GM19372 (cell line): Measurements from ENCODE around the gene HMGCL.
"Not testable (repeated sequence)": the region's sequence is repeated elsewhere in the genome, so short reads cannot be mapped to it uniquely, and the experiment has no call there.

Experiments
- ATAC-seq: cut with Tn5 transposase; IDR thresholded peaks from one replicate; pipeline ENCODE4 v1.9.1; 2021; ENCODE audit warnings: mild to moderate bottlenecking, low read depth, moderate library complexity; ENCODE audit not compliant: unreplicated experiment

Gene HMGCL

GRCh38 chr1:23827717-23828116, 2.5 kb upstream of the HMGCL start:
- ATAC-seq, result no peak

GRCh38 chr1:23826590-23826989, 1.4 kb upstream of the HMGCL start:
- not testable (repeated sequence) for ATAC-seq

- ATAC-seq, result peak; percentile 41
Observed at GRCh38 chr1:23825762-23826522, 713 bp upstream of the HMGCL start.

DNA sequence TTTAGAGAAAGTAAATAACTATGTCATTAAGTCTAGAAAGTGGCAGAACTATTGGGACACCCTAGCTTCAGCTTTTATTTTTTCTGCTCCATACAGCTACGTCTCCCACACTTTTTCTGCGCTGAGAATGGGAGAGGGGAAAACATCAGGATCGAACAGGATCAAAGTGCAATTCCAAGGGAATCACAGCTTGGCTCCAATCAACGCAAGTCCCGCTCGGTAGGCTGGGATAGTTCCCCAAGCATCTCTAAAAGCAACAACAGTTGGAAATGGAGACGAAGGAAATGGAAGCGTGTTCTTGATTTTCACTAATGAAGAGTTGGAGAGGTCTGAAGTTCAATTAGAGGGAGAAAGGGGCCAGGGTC, 536 bp downstream of the HMGCL start:
- no peak for ATAC-seq

GRCh38 chr1:23823767-23824166, 1.5 kb downstream of the HMGCL start:
- no peak for ATAC-seq

DNA sequence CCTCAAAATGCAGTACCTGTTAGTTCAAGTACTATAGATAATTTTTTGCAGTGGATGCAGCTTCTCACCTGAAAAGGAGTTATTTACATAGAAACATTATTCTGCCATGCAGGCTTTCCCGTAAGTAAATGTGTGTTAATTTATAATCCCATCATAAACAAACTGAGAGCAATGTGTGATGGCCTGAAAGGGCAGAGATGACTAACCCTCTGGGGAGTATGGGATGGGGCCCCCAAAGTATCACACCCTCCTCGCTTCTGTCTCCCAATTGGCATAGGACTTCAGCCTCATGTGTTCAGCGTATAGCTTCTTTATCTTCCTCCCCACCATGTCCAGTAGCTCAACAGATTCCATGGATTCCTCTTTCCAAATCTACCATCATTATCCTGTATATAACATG, 7.6 kb downstream of the HMGCL start:
- no peak for ATAC-seq

- no peak for ATAC-seq
Observed at GRCh38 chr1:23816906-23817305, 8.3 kb downstream of the HMGCL start.

DNA sequence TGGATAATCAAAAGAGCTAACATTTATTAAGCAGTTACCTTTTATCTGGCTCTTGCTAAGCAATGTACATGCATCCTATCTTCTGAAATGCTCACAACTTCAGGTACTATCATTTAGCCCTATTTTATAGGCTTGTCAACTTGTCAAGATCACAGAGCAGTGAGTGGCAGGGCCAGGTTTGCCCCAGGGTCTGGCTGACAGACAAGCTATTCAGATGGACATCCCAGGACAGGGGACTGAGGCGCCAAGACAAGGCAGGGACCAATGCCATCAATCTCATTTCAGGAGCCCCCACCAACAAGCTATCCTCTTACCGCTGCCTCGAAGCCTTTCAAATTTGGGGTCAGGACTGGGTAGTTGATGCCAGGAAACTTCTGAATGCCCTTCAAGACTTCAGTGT, 8.9 kb downstream of the HMGCL start:
- ATAC-seq, result no peak

- ATAC-seq, result no peak
Observed at GRCh38 chr1:23814016-23814415, 11.2 kb downstream of the HMGCL start.

- no peak for ATAC-seq
Observed at GRCh38 chr1:23810818-23811540, 14.2 kb downstream of the HMGCL start.

DNA sequence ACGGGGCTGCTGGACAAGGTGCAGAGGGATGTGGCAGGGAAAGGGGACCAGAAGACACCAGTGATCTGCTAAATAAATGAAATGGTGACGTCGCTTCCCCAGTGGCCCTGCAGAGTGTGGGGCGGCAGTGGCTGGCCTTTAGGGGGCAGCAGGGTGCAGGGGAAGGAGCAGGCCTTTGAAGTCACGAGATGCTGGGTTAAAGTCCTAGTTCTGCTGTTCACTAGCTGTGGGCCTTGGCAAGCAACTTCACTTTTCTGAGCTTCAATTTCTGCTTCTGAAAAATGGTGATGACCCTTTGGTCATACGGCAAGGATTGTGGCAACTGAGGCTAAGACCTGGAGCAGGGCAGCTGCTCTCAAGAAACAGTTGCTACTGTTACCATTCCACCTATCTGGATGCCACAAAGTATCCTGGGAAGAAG, 15.5 kb downstream of the HMGCL start:
- peak; percentile 70 for ATAC-seq

DNA sequence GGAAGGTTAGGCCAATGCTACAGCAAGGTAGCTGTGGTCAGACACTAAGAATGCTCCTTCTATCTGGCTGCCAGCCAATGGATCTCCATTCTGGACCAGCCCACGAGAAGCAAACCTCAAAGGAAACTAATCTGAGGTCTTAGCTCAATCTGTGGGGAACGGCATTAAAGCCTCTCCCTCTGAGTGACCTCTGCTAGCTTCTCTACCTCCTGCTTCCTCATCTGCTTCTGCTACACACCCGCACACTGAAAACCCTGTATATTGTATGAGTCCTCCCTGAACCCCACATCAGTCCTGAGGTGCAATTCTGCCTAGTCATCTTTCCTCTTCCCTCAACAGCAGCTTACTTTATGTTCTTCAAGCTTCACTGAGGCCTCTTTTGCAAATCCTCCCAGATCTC, 17.8 kb downstream of the HMGCL start:
- no peak for ATAC-seq

DNA sequence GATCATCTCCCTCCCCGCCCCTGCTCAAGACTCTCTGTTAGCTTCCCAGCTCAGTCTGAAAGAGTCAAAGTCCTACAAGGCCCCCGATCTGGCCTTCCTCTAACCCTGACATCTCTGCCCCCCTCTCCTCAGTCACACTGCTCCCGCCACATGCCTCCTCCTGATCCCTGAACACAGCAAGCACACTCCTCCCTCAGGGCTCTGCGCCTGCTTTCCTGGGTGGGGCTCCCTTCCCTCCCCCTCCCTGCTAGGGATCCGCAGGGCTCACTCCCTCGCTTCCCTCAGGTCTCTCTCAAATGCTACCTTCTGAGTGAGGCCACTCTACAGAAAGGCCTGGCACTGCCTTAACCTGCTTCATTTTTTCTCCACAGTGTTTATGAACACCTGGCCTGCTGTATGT, 18.9 kb downstream of the HMGCL start:
- no peak for ATAC-seq

DNA sequence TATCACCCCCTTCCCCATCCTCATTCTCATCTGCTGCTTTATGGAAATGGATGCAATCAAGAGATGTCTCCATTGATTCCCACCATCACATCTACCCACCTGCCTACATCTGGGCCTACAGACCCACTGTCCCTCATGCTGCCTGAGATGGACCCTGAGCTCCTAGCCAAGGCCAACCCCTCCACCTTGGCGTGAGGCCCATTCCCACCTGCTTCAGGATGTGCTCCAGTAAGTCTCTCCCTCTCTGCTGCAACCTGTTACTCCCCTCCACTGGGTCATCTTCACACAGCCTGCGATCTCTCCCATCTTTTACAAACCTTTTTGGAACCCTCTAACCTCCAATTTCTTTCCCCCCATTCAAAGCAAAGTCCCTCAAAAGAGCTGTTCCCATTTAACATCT, 20.2 kb downstream of the HMGCL start:
- no peak for ATAC-seq

GRCh38 chr1:23804183-23804835, 20.9 kb downstream of the HMGCL start:
- ATAC-seq, result no peak

DNA sequence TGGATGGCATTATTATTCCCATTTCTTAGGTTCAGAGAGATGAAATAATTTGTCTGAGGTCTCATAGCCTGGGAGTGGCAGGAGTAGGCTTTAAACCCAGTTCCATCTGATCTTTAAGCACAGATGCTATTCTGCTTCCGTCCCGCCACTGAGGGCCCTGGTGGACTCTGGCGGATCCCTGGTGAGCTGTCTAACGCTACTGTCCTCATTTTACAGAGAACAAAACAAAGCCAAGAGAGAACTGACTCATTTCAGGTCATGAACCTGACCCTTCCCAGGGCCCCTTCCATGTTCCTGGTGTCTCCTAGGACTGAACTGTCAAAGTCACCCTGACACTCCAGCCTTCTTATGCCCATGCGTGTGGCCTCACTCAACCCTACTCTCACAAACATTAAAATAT, 21.6 kb downstream of the HMGCL start:
- ATAC-seq, result no peak

- ATAC-seq, result not testable (repeated sequence)
Observed at GRCh38 chr1:23802809-23803342, 22.4 kb downstream of the HMGCL start.

DNA sequence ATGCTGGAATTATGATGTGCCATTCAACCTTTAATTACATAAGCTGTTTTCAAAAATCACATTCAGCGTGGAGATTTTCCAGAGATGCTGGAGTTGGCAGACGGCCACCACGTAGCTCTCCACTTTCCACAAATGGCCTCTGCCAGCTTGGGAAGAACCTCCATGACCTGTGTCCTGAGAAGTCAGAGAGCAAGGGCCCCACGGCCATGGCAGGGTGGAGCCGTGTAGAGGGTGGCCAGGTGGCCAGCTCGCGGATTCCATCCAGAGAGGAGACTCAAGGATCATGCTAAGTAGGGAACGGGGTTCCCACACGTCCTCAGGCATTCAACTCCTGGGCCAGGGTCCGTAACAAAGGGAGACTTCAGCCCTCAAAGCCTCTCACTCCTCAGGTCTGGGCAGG, 23.4 kb downstream of the HMGCL start:
- no peak for ATAC-seq

DNA sequence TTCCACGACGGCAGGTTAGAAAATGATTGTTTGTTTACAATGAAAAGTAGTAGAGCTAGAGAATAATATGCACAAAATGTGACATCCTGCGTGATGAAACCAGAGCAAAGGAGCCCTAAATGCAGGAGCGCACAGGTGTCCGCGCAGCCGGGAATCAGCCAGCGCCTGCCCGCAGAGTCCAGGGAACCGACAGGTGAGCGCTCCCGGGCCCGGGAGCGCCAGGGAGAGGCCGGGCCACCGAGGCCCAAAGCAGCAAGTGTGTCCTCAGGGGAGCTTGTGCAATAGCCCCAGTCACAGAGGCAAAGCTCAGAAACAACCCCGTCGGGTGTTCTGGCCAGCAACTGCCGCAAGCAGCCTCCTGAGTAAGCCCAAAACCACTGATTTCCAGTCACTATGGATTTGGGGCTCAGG, 23.9 kb downstream of the HMGCL start:
- no peak for ATAC-seq

- peak; percentile 85 for ATAC-seq
Observed at GRCh38 chr1:23800400-23801337, 24.6 kb downstream of the HMGCL start, which contains the start of gene GALE. GALE (minus strand) TSS chr1:23800754; CDS start chr1:23799007, 1,747 bp downstream.
